ENCODE data around the gene SIGLEC14. TPM values are rescaled to one million over a fixed set of nuclear protein-coding genes. Genes with fewer than 3 reads are reported as not detected.
"Not testable (repeated sequence)": the region's sequence is repeated elsewhere in the genome, so short reads cannot be mapped to it uniquely, and the experiment has no call there.

The SIGLEC14 gene, protein sequence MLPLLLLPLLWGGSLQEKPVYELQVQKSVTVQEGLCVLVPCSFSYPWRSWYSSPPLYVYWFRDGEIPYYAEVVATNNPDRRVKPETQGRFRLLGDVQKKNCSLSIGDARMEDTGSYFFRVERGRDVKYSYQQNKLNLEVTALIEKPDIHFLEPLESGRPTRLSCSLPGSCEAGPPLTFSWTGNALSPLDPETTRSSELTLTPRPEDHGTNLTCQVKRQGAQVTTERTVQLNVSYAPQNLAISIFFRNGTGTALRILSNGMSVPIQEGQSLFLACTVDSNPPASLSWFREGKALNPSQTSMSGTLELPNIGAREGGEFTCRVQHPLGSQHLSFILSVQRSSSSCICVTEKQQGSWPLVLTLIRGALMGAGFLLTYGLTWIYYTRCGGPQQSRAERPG
- total RNA-seq (2021) (not detected in 2 replicates), Bru-seq, nascent RNA (not detected), BruChase-seq, experiment 1, labeled RNA remaining after a 2-hour chase (not detected), BruChase-seq, experiment 2, labeled RNA remaining after a 6-hour chase (not detected)
- long read RNA-seq: 0 reads

- H3K4me1 ChIP-seq (ENCODE audit: insufficient read depth, low read length, poor library complexity, severe bottlenecking); CTCF ChIA-PET; H3K9me3 ChIP-seq (ENCODE audit: low read depth, low read length, poor library complexity, severe bottlenecking); BruUV-seq (replicated peaks); POLR2A ChIA-PET (ENCODE audit: low non-redundant PET); H3K27ac ChIP-seq (ENCODE audit: low read depth, low read length, poor library complexity, severe bottlenecking); H3K36me3 ChIP-seq (ENCODE audit: insufficient read depth, low read length, poor library complexity, severe bottlenecking); DNase-seq (ENCODE audit: low spot score); H3K4me3 ChIP-seq (ENCODE audit: low read depth, low read length, poor library complexity, severe bottlenecking): not testable (repeated sequence)
- intact Hi-C loops (cut with micrococcal nuclease; ENCODE audit: unreplicated experiment): loop anchor here (2.0 kb wide), 1 partner anchor 18 kb away; no protein-coding TSS in a partner anchor
- peaks cover 33% of the 10 kb centered on the region for H3K27me3 ChIP-seq (replicated peaks; ENCODE audit: insufficient read depth, low read depth, low read length, poor library complexity)
These were observed at the start of gene SIGLEC14 for GRCh38 chr19:51646730-51647129. Gene SIGLEC14, minus strand, starts transcription at chr19:51646825. Its CDS starts 66 bp downstream, at chr19:51646759.

DNA sequence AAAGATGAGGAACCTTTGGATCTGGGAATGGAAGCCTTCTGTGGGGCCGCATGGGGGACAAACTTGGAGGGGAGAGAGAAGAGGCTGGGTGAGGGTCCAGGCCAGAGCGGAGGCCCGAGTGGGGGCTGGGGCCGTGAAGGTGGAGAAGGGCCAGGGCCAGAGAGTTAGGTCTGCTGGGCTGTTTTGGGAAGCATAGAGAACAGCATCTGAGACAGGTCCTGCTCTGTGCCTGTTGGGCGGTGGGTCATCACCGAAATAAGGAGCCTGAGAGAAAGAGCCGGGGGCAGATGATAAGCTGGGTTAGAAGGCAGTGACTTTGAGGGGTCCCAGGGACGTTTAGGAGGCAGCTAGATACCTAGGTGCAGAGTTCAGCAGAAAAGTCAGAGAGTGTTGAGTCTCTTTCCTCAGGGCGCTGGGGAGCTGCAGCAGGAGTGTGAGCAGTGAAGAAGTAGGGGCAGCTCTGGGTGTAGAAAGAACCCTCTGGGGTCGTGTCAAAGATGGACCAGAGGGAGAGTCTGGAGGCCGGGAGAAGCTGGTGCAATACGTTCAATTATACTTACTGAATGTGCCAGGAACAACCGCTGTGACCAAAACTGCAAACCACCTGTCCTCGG, 49.2 kb upstream of the SIGLEC14 start:
- peaks cover 50% of the 10 kb centered on the region for H3K36me3 ChIP-seq (ENCODE audit: insufficient read depth, low read length, poor library complexity, severe bottlenecking)
- CTCF ChIA-PET: no interaction called here
- TF ChIP-seq CTCF (conservative IDR thresholded peaks at IDR 0.05; ENCODE audit: low read depth, low read length) (no peak), EZH2 (IDR thresholded peaks at IDR 0.05; ENCODE audit: borderline replicate concordance, low read depth, low read length, poor library complexity, severe bottlenecking) (no peak)
- H3K4me3 ChIP-seq (ENCODE audit: low read depth, low read length, poor library complexity, severe bottlenecking): no peak overlapping the region
- no peaks in the 10 kb centered on the region for H3K27me3 ChIP-seq (replicated peaks; ENCODE audit: insufficient read depth, low read depth, low read length, poor library complexity)
- peaks cover 10% of the 10 kb centered on the region for H3K4me1 ChIP-seq (ENCODE audit: insufficient read depth, low read length, poor library complexity, severe bottlenecking)
- no peak for DNase-seq (ENCODE audit: low spot score)
- no TSS peak for BruUV-seq (replicated peaks)
- no peaks in the 10 kb centered on the region for H3K9me3 ChIP-seq (ENCODE audit: low read depth, low read length, poor library complexity, severe bottlenecking)
- POLR2A ChIA-PET (ENCODE audit: low non-redundant PET): no interaction called here
- H3K27ac ChIP-seq (ENCODE audit: low read depth, low read length, poor library complexity, severe bottlenecking): no peak overlapping the region
- intact Hi-C loops (cut with micrococcal nuclease; ENCODE audit: unreplicated experiment): no loop called here

DNA sequence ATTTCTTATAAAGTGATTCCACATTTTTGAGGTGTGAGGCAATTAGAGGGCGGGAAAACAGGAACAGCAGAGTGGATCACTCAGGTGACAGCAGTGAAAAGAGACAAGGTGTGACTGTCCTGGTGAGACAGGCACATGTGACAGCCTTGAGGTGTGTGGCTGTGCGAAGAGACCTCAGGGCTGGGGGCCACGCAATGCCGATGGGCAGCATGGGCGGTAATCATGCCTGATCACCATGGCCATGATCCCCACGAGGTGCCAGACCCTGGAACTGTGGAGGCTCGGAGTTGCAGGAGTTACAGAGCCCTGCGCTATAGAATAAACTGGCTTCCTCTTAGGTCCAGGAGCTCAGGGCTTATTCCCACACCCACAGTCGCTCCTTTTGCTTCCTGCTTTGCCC, 48.5 kb upstream of the SIGLEC14 start:
- DNase-seq (ENCODE audit: low spot score): no peak
- ChIA-PET POLR2A (ENCODE audit: low non-redundant PET) (no interaction called here), CTCF (no interaction called here)
- no peaks in the 10 kb centered on the region for H3K9me3 ChIP-seq (ENCODE audit: low read depth, low read length, poor library complexity, severe bottlenecking)
- no peak overlapping the region for H3K4me3 ChIP-seq (ENCODE audit: low read depth, low read length, poor library complexity, severe bottlenecking)
- intact Hi-C loops (cut with micrococcal nuclease; ENCODE audit: unreplicated experiment): no loop called here
- TF ChIP-seq EZH2 (IDR thresholded peaks at IDR 0.05; ENCODE audit: borderline replicate concordance, low read depth, low read length, poor library complexity, severe bottlenecking): no peak
- no peak overlapping the region for H3K27ac ChIP-seq (ENCODE audit: low read depth, low read length, poor library complexity, severe bottlenecking)
- no peaks in the 10 kb centered on the region for H3K27me3 ChIP-seq (replicated peaks; ENCODE audit: insufficient read depth, low read depth, low read length, poor library complexity)
- H3K4me1 ChIP-seq (ENCODE audit: insufficient read depth, low read length, poor library complexity, severe bottlenecking): peaks cover 10% of the 10 kb centered on the region
- peaks cover 47% of the 10 kb centered on the region for H3K36me3 ChIP-seq (ENCODE audit: insufficient read depth, low read length, poor library complexity, severe bottlenecking)
- no TSS peak for BruUV-seq (replicated peaks)

DNA sequence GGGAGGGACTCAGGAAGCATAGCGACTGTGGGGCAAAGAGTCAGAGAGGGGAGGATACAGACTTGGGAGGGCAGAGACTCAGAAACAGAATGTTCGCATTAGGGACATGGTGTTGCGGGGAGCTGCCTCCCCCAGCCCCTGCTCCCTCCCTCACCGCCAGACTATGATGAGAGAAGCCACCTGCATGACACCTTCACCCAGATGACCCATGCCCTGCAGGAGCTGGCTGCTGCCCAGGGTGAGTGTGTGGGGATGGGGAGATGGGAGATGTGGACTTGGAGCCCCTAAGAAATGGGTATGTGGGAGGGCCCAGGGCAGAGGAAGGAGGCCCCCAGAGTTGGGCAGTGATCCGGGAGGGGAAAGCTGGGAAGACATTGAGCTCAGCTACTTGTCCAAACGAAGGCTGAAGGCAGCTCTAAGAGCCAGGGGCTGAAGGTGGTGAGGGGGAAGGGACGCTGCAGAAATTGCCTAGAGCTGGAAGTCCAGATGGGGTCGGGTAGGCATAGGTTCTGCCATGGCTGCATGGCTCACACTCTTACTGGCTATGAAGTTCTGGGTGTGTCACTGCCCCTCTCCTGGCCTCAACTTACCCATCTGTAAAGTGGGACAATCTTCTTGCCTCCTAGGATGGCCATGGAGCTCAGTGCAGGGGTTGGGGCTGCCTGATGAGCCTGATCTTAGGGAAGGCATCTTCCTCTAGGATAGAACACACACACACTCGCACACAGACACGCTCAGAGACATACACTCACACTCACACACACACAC, 47.9 kb upstream of the SIGLEC14 start:
- BruUV-seq (replicated peaks): no TSS peak
- H3K36me3 ChIP-seq (ENCODE audit: insufficient read depth, low read length, poor library complexity, severe bottlenecking): peaks cover 47% of the 10 kb centered on the region
- no peak overlapping the region for H3K27ac ChIP-seq (ENCODE audit: low read depth, low read length, poor library complexity, severe bottlenecking)
- H3K9me3 ChIP-seq (ENCODE audit: low read depth, low read length, poor library complexity, severe bottlenecking): no peaks in the 10 kb centered on the region
- ChIA-PET CTCF (no interaction called here), POLR2A (ENCODE audit: low non-redundant PET) (no interaction called here)
- peaks cover 10% of the 10 kb centered on the region for H3K4me1 ChIP-seq (ENCODE audit: insufficient read depth, low read length, poor library complexity, severe bottlenecking)
- TF ChIP-seq EZH2 (IDR thresholded peaks at IDR 0.05; ENCODE audit: borderline replicate concordance, low read depth, low read length, poor library complexity, severe bottlenecking) (no peak), CTCF (conservative IDR thresholded peaks at IDR 0.05; ENCODE audit: low read depth, low read length) (no peak)
- H3K27me3 ChIP-seq (replicated peaks; ENCODE audit: insufficient read depth, low read depth, low read length, poor library complexity): no peaks in the 10 kb centered on the region
- no peak overlapping the region for H3K4me3 ChIP-seq (ENCODE audit: low read depth, low read length, poor library complexity, severe bottlenecking)
- intact Hi-C loops (cut with micrococcal nuclease; ENCODE audit: unreplicated experiment): no loop called here
- no peak for DNase-seq (ENCODE audit: low spot score)
